Stimulated activated CD4-positive, alpha-beta T cell treated with anti-CD3 and anti-CD28 coated beads, Interleukin-12 subunit alpha, Interleukin-12 subunit beta, amount 100 ng/mL, for 4 hours (primary cell): ENCODE results near the gene EYA4.

Source experiments
- DNase-seq: peaks from one replicate; pipeline ENCODE4 v3.0.0-alpha.2; 2020

EYA4 gene

GRCh38 chr6:133407320-133408100, 166.4 kb downstream of the EYA4 start:
- no peak for DNase-seq

DNA sequence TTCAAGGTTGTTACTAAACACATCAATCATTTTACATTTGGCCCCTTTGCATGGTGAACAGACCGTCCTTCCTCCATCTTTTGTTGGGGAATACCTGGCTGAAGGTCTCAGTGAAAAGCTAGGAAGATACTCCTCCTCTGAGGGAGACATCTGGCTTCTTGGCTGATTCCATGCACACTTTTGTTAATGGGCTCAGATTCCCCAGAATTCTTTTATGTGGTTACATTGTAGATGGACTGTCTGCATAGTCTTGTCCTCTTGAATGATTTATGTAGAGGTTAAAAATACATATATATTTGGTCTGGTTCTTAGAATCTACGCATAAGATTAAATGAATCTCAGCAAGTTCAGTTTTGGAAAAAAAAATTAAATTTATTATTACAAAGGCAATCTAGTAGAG, 167.0 kb downstream of the EYA4 start:
- DNase-seq: no peak

DNA sequence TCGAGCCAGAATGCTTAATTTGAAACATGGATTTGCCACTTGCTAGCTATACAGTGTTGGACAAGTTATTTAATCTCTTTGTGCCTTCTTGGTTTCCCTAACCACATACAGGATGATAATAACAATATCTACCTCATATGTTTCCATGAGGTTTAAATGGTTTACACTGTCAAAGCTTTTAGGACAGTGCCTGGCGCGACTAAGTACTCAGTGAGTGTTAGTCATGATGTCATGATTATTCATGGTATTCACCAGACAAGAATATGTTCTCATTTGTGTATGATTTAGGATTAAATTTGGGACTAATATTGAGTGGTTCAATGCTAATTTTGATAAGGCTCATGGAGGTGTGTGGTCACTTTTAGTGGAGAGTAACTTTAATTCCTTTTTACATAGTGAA, 167.4 kb downstream of the EYA4 start:
- DNase-seq: no peak

DNA sequence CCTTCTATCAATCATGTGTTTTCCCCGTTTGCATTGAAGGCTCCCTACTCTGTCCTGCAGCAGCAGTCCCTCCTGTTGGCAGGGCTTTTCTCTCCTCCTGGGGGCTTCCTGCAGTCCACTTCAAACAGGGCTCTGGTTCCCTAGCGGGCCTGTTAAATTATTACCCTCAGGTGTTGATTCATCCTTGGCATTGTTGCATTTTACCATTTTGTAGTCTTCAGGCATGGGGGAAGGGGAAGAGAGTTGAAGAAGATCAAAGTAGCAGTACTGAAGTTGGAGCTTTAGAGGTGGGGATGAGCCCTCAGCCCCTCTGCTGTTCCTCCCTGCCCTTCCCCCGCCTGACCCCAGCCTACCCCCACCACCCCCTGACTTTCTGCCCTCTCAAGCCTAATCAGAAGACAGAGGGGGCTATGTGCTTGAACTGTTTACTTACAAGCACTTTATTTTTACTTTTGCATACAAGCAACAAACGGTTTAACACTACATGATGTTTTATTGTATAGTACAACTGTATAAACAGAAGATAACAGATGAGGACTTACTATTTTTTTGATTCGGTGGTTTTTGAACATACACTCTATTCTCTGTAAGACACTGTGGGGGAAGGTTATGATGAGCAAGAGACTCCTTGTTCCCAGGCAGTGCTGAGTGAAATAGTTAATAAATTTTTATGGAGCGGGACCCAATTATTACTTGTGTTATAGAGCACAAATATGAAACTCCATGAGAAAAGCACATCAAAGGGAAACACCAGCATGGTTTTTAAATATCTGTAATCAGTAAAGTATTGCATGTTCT, 169.7 kb downstream of the EYA4 start:
- no peak for DNase-seq

GRCh38 chr6:133411757-133412156, 170.6 kb downstream of the EYA4 start:
- DNase-seq: no peak

- no peak for DNase-seq
These were observed 174.1 kb downstream of the EYA4 start for GRCh38 chr6:133415262-133415661.

- DNase-seq: no peak
These were observed 177.0 kb downstream of the EYA4 start for GRCh38 chr6:133418108-133418507.

- DNase-seq: no peak
These were observed 182.1 kb downstream of the EYA4 start for GRCh38 chr6:133423242-133423641.

GRCh38 chr6:133424359-133424758, 183.2 kb downstream of the EYA4 start:
- DNase-seq: no peak

GRCh38 chr6:133426038-133426437, 184.9 kb downstream of the EYA4 start:
- DNase-seq: no peak

DNA sequence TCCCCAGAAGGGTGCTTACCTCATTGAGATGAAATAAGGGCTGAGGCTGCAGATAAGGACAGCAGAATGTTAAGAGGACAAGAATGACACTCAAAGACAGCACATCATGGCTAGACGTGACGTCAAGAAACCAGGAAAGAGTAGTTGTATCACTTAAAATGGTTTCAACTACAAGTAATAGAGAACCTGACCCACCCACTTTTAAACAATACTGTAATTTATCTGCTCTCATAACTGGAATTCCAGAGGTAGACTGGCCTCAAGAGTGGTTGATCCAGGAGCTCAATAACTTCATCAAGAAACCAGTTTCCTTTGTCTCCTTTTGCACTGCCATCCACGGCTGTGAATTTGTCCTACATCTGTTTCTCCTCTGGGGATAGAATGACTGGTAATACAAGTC, 187.1 kb downstream of the EYA4 start:
- DNase-seq: no peak

- no peak for DNase-seq
These were observed 189.4 kb downstream of the EYA4 start for GRCh38 chr6:133430530-133430929.

- no peak for DNase-seq
These were observed 189.9 kb downstream of the EYA4 start for GRCh38 chr6:133431031-133431430.

- no peak for DNase-seq
These were observed 191.1 kb downstream of the EYA4 start for GRCh38 chr6:133432021-133432989.

- DNase-seq: no peak
These were observed 194.0 kb downstream of the EYA4 start for GRCh38 chr6:133435065-133435728.

GRCh38 chr6:133436652-133437051, 195.5 kb downstream of the EYA4 start:
- no peak for DNase-seq

DNA sequence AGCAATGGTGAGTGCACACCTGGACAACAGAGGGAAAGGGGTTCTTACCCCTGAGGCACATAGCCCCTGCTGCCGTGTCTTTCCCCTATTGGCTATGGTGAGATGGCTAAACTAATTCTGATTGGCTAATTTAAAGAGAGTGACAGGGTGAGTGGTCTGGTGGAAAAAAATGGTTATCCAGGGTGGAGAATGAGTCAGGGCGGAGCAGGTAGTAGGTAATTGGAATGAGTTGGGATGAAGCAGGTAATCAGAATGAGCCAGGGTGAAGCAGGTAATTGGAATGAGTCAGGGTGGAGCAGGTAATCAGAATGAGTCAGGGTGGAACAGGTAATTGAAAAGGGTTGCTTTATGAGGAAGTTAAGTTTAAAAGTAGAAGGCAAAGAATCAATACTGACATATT, 200.3 kb downstream of the EYA4 start:
- DNase-seq: no peak

- no peak for DNase-seq
These were observed 205.6 kb downstream of the EYA4 start for GRCh38 chr6:133446789-133447188.

DNA sequence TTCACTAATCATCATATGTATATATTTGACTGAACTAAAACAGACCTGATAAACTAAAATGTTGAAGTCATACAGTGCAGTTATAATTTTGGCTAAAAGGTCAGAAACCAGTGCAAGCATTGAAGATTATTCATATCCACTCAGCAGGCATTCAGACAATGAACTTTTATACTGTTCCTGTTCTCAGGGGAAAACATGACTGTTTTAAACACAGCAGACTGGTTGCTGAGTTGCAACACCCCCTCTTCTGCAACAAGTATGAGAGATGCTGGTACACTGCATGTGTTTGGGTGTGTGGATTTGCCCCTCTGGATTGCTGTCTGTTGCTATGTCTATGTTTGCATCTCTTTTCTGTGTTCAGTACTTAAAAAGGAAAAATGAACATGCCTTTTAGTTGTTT, 206.8 kb downstream of the EYA4 start:
- DNase-seq: no peak

DNA sequence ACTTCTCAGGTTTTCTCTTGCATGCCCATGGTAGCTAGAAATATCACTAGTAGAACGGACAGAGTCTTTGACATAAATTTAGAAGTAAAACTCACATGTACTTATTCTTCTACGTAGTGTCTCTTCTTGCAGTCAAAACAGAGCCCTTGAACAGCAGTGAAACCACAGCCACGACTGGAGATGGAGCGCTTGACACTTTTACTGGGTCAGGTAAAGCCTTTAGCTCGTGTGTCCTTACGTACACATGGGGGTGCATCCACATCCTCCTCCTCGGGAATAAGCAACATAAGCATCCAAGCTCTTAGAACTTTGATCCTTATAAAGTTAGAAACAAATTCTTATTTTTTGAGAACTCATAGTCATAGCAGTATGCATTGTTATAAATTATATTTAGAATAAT, 215.3 kb downstream of the EYA4 start:
- no peak for DNase-seq

DNA sequence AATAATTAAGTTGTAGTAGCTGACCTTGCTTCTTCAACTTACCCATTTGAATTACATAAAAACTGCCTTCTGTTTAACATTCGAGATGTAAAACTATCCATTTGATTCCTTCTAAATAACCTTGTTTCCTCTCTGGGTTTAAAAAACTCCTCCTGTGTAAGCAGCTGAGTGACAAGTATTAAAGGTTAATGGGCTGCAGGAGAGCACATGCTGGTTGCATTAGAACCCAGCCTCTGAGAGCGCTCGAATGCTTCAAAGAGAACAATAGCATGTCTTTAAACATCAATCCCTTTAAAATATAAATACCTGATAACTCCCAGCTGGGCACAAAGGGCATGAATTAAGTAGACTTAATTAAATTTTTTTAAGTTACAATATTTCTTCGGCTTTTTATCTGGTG, 215.8 kb downstream of the EYA4 start:
- DNase-seq: no peak

DNA sequence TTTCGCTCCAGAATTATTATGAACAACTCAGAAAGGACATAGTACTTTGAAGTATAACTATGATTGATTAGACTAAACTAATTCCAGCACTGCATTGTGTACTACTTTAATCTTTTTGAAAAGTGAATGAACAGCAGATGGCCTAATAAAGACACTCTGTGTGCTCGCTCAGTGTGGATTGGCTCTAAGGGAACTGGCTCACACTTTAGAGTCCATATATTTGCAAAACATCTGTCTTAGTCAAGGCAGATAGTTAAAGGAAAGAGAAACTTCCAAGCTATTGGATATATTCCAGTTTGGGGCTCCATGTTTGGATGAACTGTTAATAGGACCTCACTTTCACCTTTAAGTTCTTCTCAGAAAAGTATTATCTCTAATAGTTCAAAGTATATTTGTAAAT, 218.9 kb downstream of the EYA4 start:
- DNase-seq: no peak

DNA sequence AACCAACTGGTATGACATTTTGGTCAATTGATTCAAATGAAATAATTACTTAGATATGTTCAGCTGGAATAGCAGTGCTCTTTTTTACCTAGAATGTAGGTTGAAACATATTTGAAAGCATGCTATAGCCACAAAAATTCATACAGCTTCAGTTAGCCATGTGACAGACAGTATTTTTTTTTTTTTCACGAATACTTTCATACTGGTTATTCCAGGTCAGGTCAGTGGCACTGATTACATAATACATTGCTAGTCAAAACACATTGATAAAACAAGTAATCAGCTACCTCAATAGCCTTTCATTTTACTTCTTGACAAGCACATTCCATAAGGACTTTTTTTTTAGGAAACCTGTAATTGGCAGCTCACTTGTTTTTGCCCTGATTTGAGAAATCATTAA, 222.6 kb downstream of the EYA4 start:
- no peak for DNase-seq
